Dedifferentiated amniotic fluid mesenchymal stem cell (primary cell): ENCODE data around the gene TM2D3.

Experiments used
- DNase-seq: peaks from one replicate; pipeline ENCODE4 v3.0.0-alpha.2; 2016; ENCODE audit errors: extremely low spot score

The TM2D3 gene

GRCh38 chr15:101604124-101604874 is 47.9 kb downstream of the TM2D3 start:
- no peak for DNase-seq

GRCh38 chr15:101602801-101603200 is 49.4 kb downstream of the TM2D3 start:
- DNase-seq: no peak

GRCh38 chr15:101600035-101600434 is 52.1 kb downstream of the TM2D3 start:
- DNase-seq: no peak

- no peak for DNase-seq
Measured at GRCh38 chr15:101599091-101599490, 53.1 kb downstream of the TM2D3 start.

- no peak for DNase-seq
Measured at GRCh38 chr15:101597360-101597928, 54.7 kb downstream of the TM2D3 start.

- DNase-seq: no peak
Measured at GRCh38 chr15:101596633-101597032, 55.5 kb downstream of the TM2D3 start.
